ENCODE results near the gene DENND5A. TPM values are rescaled to one million over a fixed set of nuclear protein-coding genes. Genes with fewer than 3 reads are reported as not detected.

Gene DENND5A
- total and polyA plus RNA-seq, 10 of the 15 experiments (the other 5 are each of a cell fraction or from before 2014, with no cell fraction given): 15.6 to 157 (median 85.1) TPM

DNA sequence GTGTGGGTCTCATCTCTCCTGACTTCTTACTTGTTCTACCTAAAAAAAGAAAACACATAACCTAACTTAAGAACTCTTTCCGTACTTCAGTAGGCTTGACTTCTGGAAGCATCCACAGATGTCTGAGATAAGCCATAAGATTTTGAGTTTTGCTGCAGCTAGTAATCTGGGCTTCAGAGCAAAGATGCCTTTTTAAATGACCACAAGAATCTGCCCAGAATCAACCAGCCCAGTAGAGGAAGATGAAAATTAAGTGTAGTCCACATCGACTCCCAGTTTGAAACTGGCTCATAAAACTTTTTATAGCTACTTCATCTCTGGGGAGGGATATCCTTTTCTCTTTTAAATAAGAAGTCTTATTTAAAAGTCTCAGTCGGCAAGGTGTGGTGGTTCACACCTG lies 10.7 kb downstream of the DENND5A start (continued):
- TF ChIP-seq SMC3 (IDR thresholded peaks at IDR 0.05; ENCODE audit: borderline replicate concordance, low read length): no peak

DNA sequence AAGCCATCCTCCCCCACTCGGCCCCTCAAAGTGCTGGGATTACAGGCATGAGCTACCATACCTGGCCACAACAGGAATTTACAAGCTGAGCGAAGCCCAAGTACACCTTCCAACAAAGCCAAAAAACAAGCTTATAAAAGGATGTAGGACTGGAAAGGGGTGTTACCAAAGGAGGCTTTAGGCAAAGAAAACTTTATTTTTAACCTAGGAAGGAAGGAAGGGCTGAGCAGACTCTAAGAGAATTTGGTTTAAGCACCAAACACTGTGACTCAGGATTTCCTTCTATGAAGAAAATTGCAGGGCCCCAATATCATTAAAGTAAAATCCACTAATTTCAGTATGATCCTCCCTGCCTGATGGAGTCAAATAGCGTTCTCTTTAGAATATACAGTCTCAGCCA lies 12.1 kb downstream of the DENND5A start:
- FAIRE-seq: no peak
- ChIA-PET POLR2A (no interaction called here), SMC1A (ENCODE audit: uncharacterized antibody, unreplicated experiment) (interaction anchor here (0.6 to 0.7 kb wide), 3 partner anchors 46 to 88 kb away, joined by 3 to 4 read pairs (median 3); no protein-coding TSS in a partner anchor), CTCF (interaction anchor here (0.7 kb wide), 1 partner anchor 48 kb away, joined by 3 read pairs; no protein-coding TSS in a partner anchor), RAD21 (ENCODE audit: unreplicated experiment) (interaction anchor here (0.6 kb wide), 1 partner anchor 75 kb away, joined by 3 read pairs; no protein-coding TSS in a partner anchor)
- Histone ChIP-seq H3K36me3 (ENCODE audit: control insufficient read depth in 2 of 2, insufficient read depth in 2 of 2, low read length in 1 of 2) (no peaks in the 10 kb centered on the region), H3K9me3 (replicated peaks; ENCODE audit: control insufficient read depth, insufficient read depth, low read length) (no peaks in the 10 kb centered on the region), H3K27me3 (replicated peaks in 1 of 2; ENCODE audit: control insufficient read depth in 2 of 2, insufficient read depth in 2 of 2, low read length in 1 of 2) (no peaks in the 10 kb centered on the region), H4K20me1 (ENCODE audit: control insufficient read depth, insufficient read depth) (no peaks in the 10 kb centered on the region), H3K27ac (ENCODE audit: control insufficient read depth, insufficient read depth) (no peak overlapping the region), H3K4me2 (ENCODE audit: control insufficient read depth, insufficient read depth) (no peak overlapping the region), H3K79me2 (ENCODE audit: control insufficient read depth, insufficient read depth, low read length) (peaks cover 10% of the 10 kb centered on the region), H3K4me1 (ENCODE audit: control insufficient read depth, insufficient read depth, low read length) (peaks cover 19% of the 10 kb centered on the region), H3K4me3 (no peak overlapping the region), H3K9ac (ENCODE audit: control insufficient read depth, insufficient read depth, low read length) (no peak overlapping the region), H2AFZ (ENCODE audit: control insufficient read depth, low read depth, low read length) (no peak overlapping the region)
- in situ Hi-C loops (cut with MboI): no loop called here
- intact Hi-C loops (cut with micrococcal nuclease; ENCODE audit: unreplicated experiment): no loop called here
- TF ChIP-seq, protein P1, sequence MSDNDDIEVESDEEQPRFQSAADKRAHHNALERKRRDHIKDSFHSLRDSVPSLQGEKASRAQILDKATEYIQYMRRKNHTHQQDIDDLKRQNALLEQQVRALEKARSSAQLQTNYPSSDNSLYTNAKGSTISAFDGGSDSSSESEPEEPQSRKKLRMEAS (IDR thresholded peaks at IDR 0.05; ENCODE audit: low read depth, low read length): no peak
- TF ChIP-seq BCL11A (IDR thresholded peaks at IDR 0.05; ENCODE audit: low read depth, low read length) (no peak), TBL1XR1 (IDR thresholded peaks at IDR 0.05; ENCODE audit: low read depth, low read length) (no peak), SREBF2 (IDR thresholded peaks at IDR 0.05; ENCODE audit: low read length) (no peak), SUPT20H (IDR thresholded peaks at IDR 0.05; ENCODE audit: borderline replicate concordance, control insufficient read depth, low read depth, low read length) (no peak), CHD1 (IDR thresholded peaks at IDR 0.05; ENCODE audit: low read depth, low read length) (no peak), NR2C1 (IDR thresholded peaks at IDR 0.05) (no peak), STAT1 (conservative IDR thresholded peaks at IDR 0.05) (no peak), CBX5 (IDR thresholded peaks at IDR 0.05; ENCODE audit: low read depth) (no peak), CHD2 (IDR thresholded peaks at IDR 0.05; ENCODE audit: borderline replicate concordance, low read depth, low read length) (no peak), SREBF1 (IDR thresholded peaks at IDR 0.05; ENCODE audit: low read length) (no peak), CHD4 (IDR thresholded peaks at IDR 0.05) (no peak), SMAD5 (IDR thresholded peaks at IDR 0.05; ENCODE audit: low read depth) (no peak), BRCA1 (IDR thresholded peaks at IDR 0.05; ENCODE audit: low read depth, low read length) (no peak), ATF7 (IDR thresholded peaks at IDR 0.05; ENCODE audit: low read depth) (no peak)
- TF ChIP-seq, protein P2, sequence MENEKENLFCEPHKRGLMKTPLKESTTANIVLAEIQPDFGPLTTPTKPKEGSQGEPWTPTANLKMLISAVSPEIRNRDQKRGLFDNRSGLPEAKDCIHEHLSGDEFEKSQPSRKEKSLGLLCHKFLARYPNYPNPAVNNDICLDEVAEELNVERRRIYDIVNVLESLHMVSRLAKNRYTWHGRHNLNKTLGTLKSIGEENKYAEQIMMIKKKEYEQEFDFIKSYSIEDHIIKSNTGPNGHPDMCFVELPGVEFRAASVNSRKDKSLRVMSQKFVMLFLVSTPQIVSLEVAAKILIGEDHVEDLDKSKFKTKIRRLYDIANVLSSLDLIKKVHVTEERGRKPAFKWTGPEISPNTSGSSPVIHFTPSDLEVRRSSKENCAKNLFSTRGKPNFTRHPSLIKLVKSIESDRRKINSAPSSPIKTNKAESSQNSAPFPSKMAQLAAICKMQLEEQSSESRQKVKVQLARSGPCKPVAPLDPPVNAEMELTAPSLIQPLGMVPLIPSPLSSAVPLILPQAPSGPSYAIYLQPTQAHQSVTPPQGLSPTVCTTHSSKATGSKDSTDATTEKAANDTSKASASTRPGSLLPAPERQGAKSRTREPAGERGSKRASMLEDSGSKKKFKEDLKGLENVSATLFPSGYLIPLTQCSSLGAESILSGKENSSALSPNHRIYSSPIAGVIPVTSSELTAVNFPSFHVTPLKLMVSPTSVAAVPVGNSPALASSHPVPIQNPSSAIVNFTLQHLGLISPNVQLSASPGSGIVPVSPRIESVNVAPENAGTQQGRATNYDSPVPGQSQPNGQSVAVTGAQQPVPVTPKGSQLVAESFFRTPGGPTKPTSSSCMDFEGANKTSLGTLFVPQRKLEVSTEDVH (IDR thresholded peaks at IDR 0.05; ENCODE audit: low read depth, partially characterized antibody): no peak
- TF ChIP-seq, protein P3, sequence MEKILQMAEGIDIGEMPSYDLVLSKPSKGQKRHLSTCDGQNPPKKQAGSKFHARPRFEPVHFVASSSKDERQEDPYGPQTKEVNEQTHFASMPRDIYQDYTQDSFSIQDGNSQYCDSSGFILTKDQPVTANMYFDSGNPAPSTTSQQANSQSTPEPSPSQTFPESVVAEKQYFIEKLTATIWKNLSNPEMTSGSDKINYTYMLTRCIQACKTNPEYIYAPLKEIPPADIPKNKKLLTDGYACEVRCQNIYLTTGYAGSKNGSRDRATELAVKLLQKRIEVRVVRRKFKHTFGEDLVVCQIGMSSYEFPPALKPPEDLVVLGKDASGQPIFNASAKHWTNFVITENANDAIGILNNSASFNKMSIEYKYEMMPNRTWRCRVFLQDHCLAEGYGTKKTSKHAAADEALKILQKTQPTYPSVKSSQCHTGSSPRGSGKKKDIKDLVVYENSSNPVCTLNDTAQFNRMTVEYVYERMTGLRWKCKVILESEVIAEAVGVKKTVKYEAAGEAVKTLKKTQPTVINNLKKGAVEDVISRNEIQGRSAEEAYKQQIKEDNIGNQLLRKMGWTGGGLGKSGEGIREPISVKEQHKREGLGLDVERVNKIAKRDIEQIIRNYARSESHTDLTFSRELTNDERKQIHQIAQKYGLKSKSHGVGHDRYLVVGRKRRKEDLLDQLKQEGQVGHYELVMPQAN (conservative IDR thresholded peaks at IDR 0.05): no peak
- TF ChIP-seq, protein P4, sequence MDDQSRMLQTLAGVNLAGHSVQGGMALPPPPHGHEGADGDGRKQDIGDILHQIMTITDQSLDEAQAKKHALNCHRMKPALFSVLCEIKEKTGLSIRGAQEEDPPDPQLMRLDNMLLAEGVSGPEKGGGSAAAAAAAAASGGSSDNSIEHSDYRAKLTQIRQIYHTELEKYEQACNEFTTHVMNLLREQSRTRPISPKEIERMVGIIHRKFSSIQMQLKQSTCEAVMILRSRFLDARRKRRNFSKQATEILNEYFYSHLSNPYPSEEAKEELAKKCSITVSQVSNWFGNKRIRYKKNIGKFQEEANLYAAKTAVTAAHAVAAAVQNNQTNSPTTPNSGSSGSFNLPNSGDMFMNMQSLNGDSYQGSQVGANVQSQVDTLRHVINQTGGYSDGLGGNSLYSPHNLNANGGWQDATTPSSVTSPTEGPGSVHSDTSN (IDR thresholded peaks at IDR 0.05; ENCODE audit: insufficient replicate concordance, low read depth, low read length): no peak
- BruUV-seq (replicated peaks): no TSS peak
- DNase-seq (ENCODE audit: low read depth, low spot score): no peak
- no peak for ATAC-seq
- 75% methylated on average over 3 of the region's 3 CpGs for WGBS (ENCODE audit: insufficient coverage, insufficient replicate concordance, low lambda C conversion rate, missing lambda C conversion rate)
